GM21786 (cell line): Measurements from ENCODE around the gene ZDHHC7.
"Not testable (repeated sequence)": the region's sequence is repeated elsewhere in the genome, so short reads cannot be mapped to it uniquely, and the experiment has no call there.

ENCODE experiments used
- ATAC-seq: cut with Tn5 transposase; IDR thresholded peaks from one replicate; pipeline ENCODE4 v1.9.1; 2021; ENCODE audit not compliant: unreplicated experiment

The ZDHHC7 gene

DNA sequence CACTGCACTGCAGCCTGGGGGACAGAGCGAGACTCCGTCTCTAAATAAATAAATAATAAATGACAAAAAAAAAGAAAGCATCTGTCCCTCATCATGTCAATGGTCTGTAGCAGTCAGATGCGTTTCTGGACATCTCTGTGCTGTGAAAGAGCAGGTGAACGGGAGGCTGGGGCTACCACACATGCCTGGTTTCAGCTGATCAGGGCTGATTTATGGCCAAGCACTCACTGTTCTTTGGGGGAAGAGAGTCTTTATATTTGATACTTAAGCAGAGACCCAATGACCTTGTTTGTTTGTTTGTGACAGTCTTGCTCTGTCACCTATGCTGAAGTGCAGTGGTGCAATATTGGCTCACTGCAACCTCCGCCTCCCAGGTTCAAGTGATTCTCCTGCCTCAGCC, 33.7 kb upstream of the ZDHHC7 start:
- ATAC-seq: no peak

- ATAC-seq: no peak
Measured at GRCh38 chr16:85042606-85043005, 31.3 kb upstream of the ZDHHC7 start.

- ATAC-seq: no peak
Measured at GRCh38 chr16:85042167-85042526, 30.8 kb upstream of the ZDHHC7 start.

GRCh38 chr16:85041219-85042166, 30.2 kb upstream of the ZDHHC7 start:
- no peak for ATAC-seq

DNA sequence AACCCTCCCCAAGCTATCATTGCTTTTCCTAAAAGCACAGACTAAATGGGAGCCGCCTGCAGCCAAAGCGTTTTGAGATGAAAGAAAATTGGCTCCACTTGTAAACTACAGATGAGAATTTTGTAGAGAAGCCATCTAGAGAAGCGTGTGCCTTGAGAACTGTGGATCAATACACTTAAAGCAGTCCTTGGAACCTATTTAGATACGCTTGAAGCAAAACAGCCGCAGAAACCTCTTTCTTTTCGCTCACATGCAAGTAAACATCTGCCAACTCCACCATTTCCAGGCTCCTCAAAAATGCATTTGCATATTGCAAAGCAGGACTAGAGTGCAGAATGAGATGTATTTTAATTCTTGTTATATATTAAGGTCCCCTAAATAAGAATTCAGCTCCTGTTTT, 29.4 kb upstream of the ZDHHC7 start:
- ATAC-seq: no peak

- no peak for ATAC-seq
Measured at GRCh38 chr16:85037721-85038120, 26.4 kb upstream of the ZDHHC7 start.

- no peak for ATAC-seq
Measured at GRCh38 chr16:85037050-85037410, 25.7 kb upstream of the ZDHHC7 start.

GRCh38 chr16:85036236-85037049, 25.1 kb upstream of the ZDHHC7 start:
- no peak for ATAC-seq

DNA sequence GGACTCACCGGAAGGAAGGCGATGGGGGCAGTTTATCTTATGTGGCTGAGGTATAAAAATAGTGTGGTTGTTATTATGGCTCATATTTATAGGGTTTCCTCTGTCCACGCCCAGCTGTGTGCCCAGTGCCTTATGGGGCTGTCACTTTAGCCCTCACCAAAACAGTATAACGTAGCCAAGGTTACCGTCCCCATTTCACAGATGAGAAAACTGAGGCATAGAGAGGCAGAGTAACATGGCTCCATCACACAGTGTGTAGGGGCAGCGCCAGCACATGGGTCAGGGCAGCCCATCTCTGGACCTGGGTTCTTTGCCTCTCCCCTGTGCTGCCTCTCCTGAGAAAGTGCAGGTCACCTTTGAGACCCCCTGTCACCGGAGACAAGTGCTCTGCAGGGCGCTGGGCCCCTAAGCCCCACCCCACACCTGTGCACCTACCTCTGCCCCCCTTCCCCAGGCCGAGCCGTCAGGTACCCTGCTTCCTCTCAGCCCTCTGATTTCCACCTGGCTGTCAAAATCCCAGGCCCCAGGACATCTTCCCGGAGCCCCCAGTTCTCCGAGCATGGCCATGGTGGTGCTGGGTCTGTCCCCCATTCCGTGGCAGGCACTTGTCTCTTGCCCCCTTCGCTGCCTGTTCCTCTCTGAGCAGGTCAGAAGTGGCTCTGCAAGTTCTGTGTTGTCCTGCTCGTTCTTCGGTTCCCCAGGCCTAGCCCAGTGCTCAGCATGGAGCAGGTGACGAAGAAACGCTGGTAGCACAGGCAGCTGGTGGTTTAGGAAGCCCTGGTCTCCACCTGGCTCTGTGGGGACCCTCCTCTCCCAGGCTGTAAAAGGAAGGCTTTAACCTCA, 23.5 kb upstream of the ZDHHC7 start:
- no peak for ATAC-seq

GRCh38 chr16:85033171-85033570, 21.8 kb upstream of the ZDHHC7 start:
- ATAC-seq: no peak

DNA sequence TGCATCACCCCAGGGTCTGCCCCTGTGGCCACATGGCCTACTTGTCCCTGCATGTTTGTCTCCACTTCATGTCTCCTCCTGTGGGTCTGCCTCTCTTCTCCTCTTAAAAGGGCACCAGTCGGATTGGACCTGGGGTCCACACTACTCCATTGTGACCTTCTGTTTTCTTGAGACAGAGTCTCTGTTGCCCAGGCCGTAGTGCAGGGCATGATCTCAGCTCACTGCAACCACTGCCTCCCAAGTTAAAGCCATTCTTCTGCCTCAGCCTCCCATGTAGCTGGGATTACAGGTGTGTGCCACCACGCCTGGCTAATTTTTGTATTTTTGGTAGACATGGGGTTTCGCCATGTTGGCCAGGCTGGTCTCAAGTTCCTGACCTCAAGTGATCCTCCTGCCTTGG, 20.9 kb upstream of the ZDHHC7 start:
- ATAC-seq: not testable (repeated sequence)

- ATAC-seq: no peak
Measured at GRCh38 chr16:85031451-85031850, 20.1 kb upstream of the ZDHHC7 start.

- no peak for ATAC-seq
Measured at GRCh38 chr16:85029981-85030401, 18.7 kb upstream of the ZDHHC7 start.

DNA sequence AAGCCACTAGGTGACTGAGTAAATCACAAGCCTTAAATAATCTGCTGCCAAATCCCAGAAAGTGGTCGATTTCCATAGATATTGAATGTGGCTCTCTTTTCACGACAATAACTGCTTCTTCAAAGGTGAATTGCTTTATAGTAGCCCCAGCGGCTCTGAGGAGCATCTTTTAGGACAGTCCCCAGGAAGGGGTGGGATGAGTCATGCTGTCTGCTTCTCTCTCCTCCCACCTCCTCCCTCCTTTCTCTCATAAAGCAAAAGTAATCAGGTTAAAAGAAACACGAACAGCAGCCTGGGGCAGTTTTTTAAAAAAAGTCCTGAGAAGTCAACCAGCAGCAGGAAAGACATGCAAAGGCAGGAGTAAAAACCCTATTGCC, 18.1 kb upstream of the ZDHHC7 start:
- ATAC-seq: peak; percentile 45

- ATAC-seq: peak; percentile 38
Measured at GRCh38 chr16:85028685-85029407, 17.5 kb upstream of the ZDHHC7 start.

- peak; percentile 10 for ATAC-seq
Measured at GRCh38 chr16:85027958-85028684, 16.8 kb upstream of the ZDHHC7 start.

GRCh38 chr16:85027349-85027957, 16.1 kb upstream of the ZDHHC7 start, which contains the start of gene KIAA0513:
Gene KIAA0513 (plus strand): TSS chr16:85027795. CDS start chr16:85067072, 39,277 bp downstream.
- ATAC-seq: peak; percentile 69

- ATAC-seq: no peak
Measured at GRCh38 chr16:85026703-85027102, 15.4 kb upstream of the ZDHHC7 start.
